ENCODE measurements around the gene CHAF1A. TPM values are rescaled to one million over a fixed set of nuclear protein-coding genes. Genes with fewer than 3 reads are reported as not detected.

CHAF1A gene
- total RNA-seq, 4 donors from 2014 or later: 8.5 to 28.9 (median 11.1) TPM

DNA sequence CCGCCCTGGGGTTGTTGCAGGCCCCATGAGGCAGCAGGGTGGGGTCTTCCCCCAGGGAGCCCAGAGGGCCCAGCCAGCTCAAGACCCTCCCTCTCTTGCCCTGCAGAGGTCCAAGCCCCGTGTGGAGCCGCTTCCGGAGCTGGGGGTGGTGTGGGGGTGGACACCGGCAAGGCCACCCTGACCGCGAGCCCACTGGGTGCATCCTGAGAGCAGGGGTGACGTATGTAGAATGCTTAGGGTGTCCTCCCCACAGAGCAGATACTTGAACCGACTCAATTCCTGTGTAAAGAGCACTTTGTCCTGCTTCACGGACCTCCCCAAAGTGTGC, 40.3 kb downstream of the CHAF1A start:
- 88% methylated on average over 9 of the region's 10 CpGs; no CpG with 5 or more reads in 1 of the 2 donors for WGBS, 2 donors (ENCODE audit: low coverage in 1 of 2)
- no peak for DNase-seq
- H3K4me1 ChIP-seq: no peaks in the 10 kb centered on the region
- no peak overlapping the region for H3K27ac ChIP-seq
- no peak overlapping the region for H3K4me3 ChIP-seq
- H3K27me3 ChIP-seq: no peaks in the 10 kb centered on the region
- TF ChIP-seq EP300 (IDR thresholded peaks at IDR 0.05; ENCODE audit: low read depth): no peak
- TF ChIP-seq, protein P1, sequence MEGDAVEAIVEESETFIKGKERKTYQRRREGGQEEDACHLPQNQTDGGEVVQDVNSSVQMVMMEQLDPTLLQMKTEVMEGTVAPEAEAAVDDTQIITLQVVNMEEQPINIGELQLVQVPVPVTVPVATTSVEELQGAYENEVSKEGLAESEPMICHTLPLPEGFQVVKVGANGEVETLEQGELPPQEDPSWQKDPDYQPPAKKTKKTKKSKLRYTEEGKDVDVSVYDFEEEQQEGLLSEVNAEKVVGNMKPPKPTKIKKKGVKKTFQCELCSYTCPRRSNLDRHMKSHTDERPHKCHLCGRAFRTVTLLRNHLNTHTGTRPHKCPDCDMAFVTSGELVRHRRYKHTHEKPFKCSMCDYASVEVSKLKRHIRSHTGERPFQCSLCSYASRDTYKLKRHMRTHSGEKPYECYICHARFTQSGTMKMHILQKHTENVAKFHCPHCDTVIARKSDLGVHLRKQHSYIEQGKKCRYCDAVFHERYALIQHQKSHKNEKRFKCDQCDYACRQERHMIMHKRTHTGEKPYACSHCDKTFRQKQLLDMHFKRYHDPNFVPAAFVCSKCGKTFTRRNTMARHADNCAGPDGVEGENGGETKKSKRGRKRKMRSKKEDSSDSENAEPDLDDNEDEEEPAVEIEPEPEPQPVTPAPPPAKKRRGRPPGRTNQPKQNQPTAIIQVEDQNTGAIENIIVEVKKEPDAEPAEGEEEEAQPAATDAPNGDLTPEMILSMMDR (IDR thresholded peaks at IDR 0.05): no peak
- peaks cover 0 to 27% (median 13%) of the 10 kb centered on the region in 4 donors for H3K36me3 ChIP-seq
- no peaks in the 10 kb centered on the region for H3K9me3 ChIP-seq
- intact Hi-C loops (cut with DNase I; ENCODE audit: low total_unique reads) (no loop called here), in situ Hi-C loops (cut with MboI; ENCODE audit: low pct_ligation_motif_present in 1 of 4, low pct_unique_long_range_greater_than_20kb in 1 of 4, low sequenced_read_pairs in 3 of 4) (no loop called here)

DNA sequence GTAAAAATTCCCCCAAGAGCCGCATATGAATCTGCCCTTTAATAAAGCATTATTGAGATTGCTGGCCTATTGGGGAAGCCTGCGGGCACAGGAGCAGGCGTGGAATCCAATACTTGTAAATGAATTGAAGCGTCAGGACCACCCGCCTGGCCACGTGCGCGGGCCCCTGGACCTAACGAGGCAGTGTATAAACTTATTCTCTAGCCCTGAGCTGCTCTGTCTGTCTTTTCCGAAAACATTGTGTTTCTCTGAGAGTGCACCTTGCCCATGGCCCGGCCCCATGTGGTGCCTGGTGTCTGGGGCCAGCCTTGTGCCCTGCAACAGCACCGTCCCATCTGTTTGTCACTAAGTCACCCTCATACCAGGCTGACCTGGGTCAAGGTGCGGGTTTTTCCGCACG, 40.7 kb downstream of the CHAF1A start:
- 81% methylated on average over 15 of the region's 15 CpGs; no CpG with 5 or more reads in 1 of the 2 donors for WGBS, 2 donors (ENCODE audit: low coverage in 1 of 2)
- intact Hi-C loops (cut with DNase I; ENCODE audit: low total_unique reads) (no loop called here), in situ Hi-C loops (cut with MboI; ENCODE audit: low pct_ligation_motif_present in 1 of 4, low pct_unique_long_range_greater_than_20kb in 1 of 4, low sequenced_read_pairs in 3 of 4) (no loop called here)
- Histone ChIP-seq H3K4me1 (no peaks in the 10 kb centered on the region), H3K27me3 (no peaks in the 10 kb centered on the region), H3K36me3 (peaks cover 0 to 31% (median 15%) of the 10 kb centered on the region in 4 donors), H3K27ac (no peak overlapping the region), H3K9me3 (no peaks in the 10 kb centered on the region), H3K4me3 (no peak overlapping the region)
- TF ChIP-seq POLR2AphosphoS5 (IDR thresholded peaks at IDR 0.05) (no peak), POLR2A (IDR thresholded peaks at IDR 0.05) (no peak), EP300 (IDR thresholded peaks at IDR 0.05; ENCODE audit: low read depth) (no peak)
- TF ChIP-seq, protein P1 (IDR thresholded peaks at IDR 0.05): no peak
- no peak for DNase-seq

- no peak overlapping the region for H3K4me3 ChIP-seq
- WGBS, 2 donors (ENCODE audit: low coverage in 1 of 2): 86% methylated on average over 15 of the region's 20 CpGs; no CpG with 5 or more reads in 1 of the 2 donors
- H3K9me3 ChIP-seq: no peaks in the 10 kb centered on the region
- intact Hi-C loops (cut with DNase I; ENCODE audit: low total_unique reads) (no loop called here), in situ Hi-C loops (cut with MboI; ENCODE audit: low pct_ligation_motif_present in 1 of 4, low pct_unique_long_range_greater_than_20kb in 1 of 4, low sequenced_read_pairs in 3 of 4) (no loop called here)
- H3K27me3 ChIP-seq: no peaks in the 10 kb centered on the region
- H3K36me3 ChIP-seq: peaks cover 0 to 33% (median 16%) of the 10 kb centered on the region in 4 donors
- TF ChIP-seq, protein P1 (IDR thresholded peaks at IDR 0.05): no peak
- no peak for TF ChIP-seq EP300 (IDR thresholded peaks at IDR 0.05; ENCODE audit: low read depth)
- TF ChIP-seq POLR2A (IDR thresholded peaks at IDR 0.05): no peak
- no peak for TF ChIP-seq POLR2AphosphoS5 (IDR thresholded peaks at IDR 0.05)
- no peak for DNase-seq
- no peaks in the 10 kb centered on the region for H3K4me1 ChIP-seq
- H3K27ac ChIP-seq: no peak overlapping the region
Observed at GRCh38 chr19:4443966-4444764, 41.7 kb downstream of the CHAF1A start.

DNA sequence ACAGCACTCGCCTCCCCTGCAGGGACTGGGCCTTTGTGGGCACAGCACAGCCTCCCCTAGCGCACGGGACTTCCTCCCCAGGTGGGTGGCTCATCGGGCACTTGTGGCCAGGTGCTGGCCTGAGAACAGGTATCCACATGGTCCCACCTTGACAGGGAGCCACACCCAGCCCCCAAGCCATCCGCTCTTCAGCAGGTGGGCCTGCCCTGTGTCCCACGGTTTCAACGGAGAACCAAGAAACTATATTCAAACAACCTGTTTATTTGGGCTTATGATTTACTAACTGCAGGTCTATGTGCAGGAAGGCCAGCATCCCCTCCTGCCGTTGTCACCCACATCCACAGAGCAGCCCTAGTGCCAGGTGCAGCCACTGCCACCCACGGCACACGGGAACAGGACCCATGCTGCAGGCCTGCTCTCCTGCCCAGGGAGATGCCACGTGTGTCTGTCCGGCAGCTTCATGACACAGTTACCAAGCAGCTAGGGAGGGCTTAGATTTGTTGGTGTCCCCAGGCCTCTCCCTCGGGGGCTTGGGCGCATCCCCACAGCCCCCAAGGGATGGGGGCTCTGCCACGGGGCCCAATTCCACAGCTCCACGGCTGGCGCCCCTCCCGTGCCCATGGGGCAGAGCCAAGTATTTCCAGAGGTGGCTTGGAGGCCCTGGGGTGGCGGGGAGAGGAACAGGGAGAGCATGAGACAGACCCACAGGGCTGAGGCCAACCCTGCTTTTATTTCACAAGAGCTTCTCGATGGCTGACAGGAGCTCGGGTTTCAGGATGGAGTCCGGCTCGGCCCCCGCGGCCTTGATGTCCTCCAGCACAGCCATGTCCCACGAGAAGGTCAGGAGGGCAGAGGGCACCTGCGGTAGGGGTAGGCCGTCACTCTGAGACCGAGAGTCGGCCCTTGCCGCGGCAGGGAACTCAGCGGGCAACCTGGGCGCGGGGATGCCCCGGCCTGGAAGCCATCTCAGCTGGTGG, 42.6 kb downstream of the CHAF1A start:
- Histone ChIP-seq H3K36me3 (peaks cover 0 to 40% (median 16%) of the 10 kb centered on the region in 4 donors), H3K4me3 (no peak overlapping the region), H3K27me3 (no peaks in the 10 kb centered on the region), H3K9me3 (no peaks in the 10 kb centered on the region), H3K4me1 (no peaks in the 10 kb centered on the region), H3K27ac (no peak overlapping the region)
- TF ChIP-seq EP300 (IDR thresholded peaks at IDR 0.05; ENCODE audit: low read depth) (no peak), POLR2AphosphoS5 (IDR thresholded peaks at IDR 0.05) (no peak), POLR2A (IDR thresholded peaks at IDR 0.05) (no peak)
- TF ChIP-seq, protein P1 (IDR thresholded peaks at IDR 0.05): no peak
- in situ Hi-C loops (cut with MboI; ENCODE audit: low pct_ligation_motif_present in 1 of 4, low pct_unique_long_range_greater_than_20kb in 1 of 4, low sequenced_read_pairs in 3 of 4) (no loop called here), intact Hi-C loops (cut with DNase I; ENCODE audit: low total_unique reads) (no loop called here)
- DNase-seq: no peak
- 80% methylated on average over 34 of the region's 36 CpGs; no CpG with 5 or more reads in 1 of the 2 donors for WGBS, 2 donors (ENCODE audit: low coverage in 1 of 2)
